Osteoblast (primary cell): ENCODE measurements around the gene SPTY2D1. TPM values are rescaled to one million over a fixed set of nuclear protein-coding genes. Genes with fewer than 3 reads are reported as not detected.

Experiments
- DNase-seq: peaks from one replicate; pipeline ENCODE4 v3.0.0; 2011; ENCODE audit warnings: low spot score, mixed read lengths; ENCODE audit not compliant: insufficient read length; ENCODE audit errors: missing footprints
- H2AFZ ChIP-seq: 2 replicates; pipeline ENCODE4 v1.6.0; 2011; ENCODE audit warnings: mild to moderate bottlenecking, low read length
- H3K27ac ChIP-seq: 2 replicates; pipeline ENCODE4 v1.5.1; 2011; ENCODE audit warnings: mild to moderate bottlenecking, low read depth, low read length, moderate library complexity
- H3K27me3 ChIP-seq: 2 replicates; pipeline ENCODE4 v1.6.0; 2012; ENCODE audit warnings: mild to moderate bottlenecking, control low read depth, inconsistent platforms, low read length, moderate library complexity; ENCODE audit not compliant: insufficient read depth
- H3K36me3 ChIP-seq: 2 replicates; pipeline ENCODE4 v1.5.1; 2011; ENCODE audit warnings: mild to moderate bottlenecking, low read length, control low read depth, moderate library complexity; ENCODE audit not compliant: insufficient read depth
- H3K4me1 ChIP-seq: 2 replicates; pipeline ENCODE4 v1.5.1; 2011; ENCODE audit warnings: mild to moderate bottlenecking, low read length, control low read depth, moderate library complexity; ENCODE audit not compliant: insufficient read depth
- H3K4me2 ChIP-seq: 2 replicates; pipeline ENCODE4 v1.6.0; 2011; ENCODE audit warnings: mild to moderate bottlenecking, low read length; ENCODE audit not compliant: insufficient read depth
- H3K4me3 ChIP-seq: fragments of 200-600 bp; sonication (generic); 3 replicates; pipeline ENCODE4 v1.5.1; 2012; ENCODE audit warnings: mild to moderate bottlenecking, low read length, inconsistent platforms; ENCODE audit not compliant: insufficient read depth
- H3K79me2 ChIP-seq: 2 replicates; pipeline ENCODE4 v1.6.0; 2012; ENCODE audit warnings: mild to moderate bottlenecking, low read length, control low read depth, inconsistent platforms; ENCODE audit not compliant: insufficient read depth
- H3K9me3 ChIP-seq: 2 replicates; pipeline ENCODE4 v1.5.1; 2011; ENCODE audit warnings: low read depth, low read length, control low read depth
- H4K20me1 ChIP-seq: 2 replicates; pipeline ENCODE4 v1.6.0; 2012; ENCODE audit warnings: mild to moderate bottlenecking, low read length, control low read depth; ENCODE audit not compliant: insufficient read depth
- total RNA-seq: library from RNA; depleted of rRNA; stranded (reverse); fragments of >200 nt; gene quantifications from 2 replicates; pipeline ENCODE4 v1.2.3, GENCODE V29; 2012
- TF ChIP-seq, protein P1 (sequence below): IDR thresholded peaks from 2 replicates; pipeline ENCODE4 v1.5.1; 2011; ENCODE audit warnings: mild to moderate bottlenecking, low read depth, low read length, moderate library complexity; ENCODE audit errors: extremely low read depth

Gene SPTY2D1
- total RNA-seq, 1 donor, result 21.0 TPM

DNA sequence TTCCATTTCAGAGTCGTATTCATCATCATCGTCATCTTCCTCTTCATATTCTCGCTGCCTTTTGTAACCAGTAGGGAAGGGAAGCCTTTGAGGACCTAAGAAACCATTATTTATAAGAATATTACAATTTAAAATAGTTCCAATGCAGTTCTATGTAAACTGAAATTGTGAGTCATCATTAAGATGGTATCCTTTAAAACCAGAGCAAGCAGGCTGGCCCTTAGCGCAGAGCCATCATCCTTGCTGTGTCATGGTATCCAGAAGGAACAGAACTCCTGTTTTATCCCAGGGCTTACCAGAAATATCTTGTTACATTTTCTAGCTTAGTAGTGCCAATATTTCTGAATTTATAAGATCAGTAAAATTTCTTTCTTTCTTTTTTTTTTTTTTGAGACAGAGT lies 21.7 kb downstream of the SPTY2D1 start:
- H3K4me3 ChIP-seq, result no peak overlapping the region
- H2AFZ ChIP-seq, result no peak overlapping the region
- no peaks in the 10 kb centered on the region for H3K27me3 ChIP-seq
- no peak overlapping the region for H3K27ac ChIP-seq
- H3K9me3 ChIP-seq, result no peaks in the 10 kb centered on the region
- peaks cover 61% of the 10 kb centered on the region for H3K36me3 ChIP-seq
- H4K20me1 ChIP-seq, result peaks cover 4% of the 10 kb centered on the region
- no peak for DNase-seq
- TF ChIP-seq, protein P1, sequence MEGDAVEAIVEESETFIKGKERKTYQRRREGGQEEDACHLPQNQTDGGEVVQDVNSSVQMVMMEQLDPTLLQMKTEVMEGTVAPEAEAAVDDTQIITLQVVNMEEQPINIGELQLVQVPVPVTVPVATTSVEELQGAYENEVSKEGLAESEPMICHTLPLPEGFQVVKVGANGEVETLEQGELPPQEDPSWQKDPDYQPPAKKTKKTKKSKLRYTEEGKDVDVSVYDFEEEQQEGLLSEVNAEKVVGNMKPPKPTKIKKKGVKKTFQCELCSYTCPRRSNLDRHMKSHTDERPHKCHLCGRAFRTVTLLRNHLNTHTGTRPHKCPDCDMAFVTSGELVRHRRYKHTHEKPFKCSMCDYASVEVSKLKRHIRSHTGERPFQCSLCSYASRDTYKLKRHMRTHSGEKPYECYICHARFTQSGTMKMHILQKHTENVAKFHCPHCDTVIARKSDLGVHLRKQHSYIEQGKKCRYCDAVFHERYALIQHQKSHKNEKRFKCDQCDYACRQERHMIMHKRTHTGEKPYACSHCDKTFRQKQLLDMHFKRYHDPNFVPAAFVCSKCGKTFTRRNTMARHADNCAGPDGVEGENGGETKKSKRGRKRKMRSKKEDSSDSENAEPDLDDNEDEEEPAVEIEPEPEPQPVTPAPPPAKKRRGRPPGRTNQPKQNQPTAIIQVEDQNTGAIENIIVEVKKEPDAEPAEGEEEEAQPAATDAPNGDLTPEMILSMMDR, result no peak
- H3K79me2 ChIP-seq, result peaks cover 40% of the 10 kb centered on the region
- H3K4me1 ChIP-seq, result no peaks in the 10 kb centered on the region
- no peak overlapping the region for H3K4me2 ChIP-seq

DNA sequence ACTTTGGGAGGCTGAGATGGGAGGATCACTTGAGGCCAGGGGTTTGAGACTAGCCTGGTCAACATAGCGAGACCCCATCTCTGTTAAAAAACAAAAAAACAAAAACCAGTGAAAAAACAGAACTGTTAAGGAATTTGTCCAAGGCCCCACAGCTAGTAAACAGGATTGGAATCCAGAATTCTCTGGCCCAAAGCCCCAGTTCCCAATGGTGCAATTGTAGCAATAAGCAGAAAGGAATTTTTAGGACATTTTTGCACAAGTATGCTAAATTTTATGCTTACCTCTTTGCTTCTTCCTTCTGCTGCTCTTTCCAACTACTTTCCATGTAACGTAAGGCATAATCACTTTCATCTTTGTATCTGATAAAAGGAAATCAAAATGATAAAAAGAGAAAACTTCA lies 22.9 kb downstream of the SPTY2D1 start:
- DNase-seq, result no peak
- Histone ChIP-seq H3K27me3 (no peaks in the 10 kb centered on the region), H3K36me3 (peaks cover 65% of the 10 kb centered on the region), H4K20me1 (no peaks in the 10 kb centered on the region), H3K4me1 (no peaks in the 10 kb centered on the region), H3K4me3 (no peak overlapping the region), H3K9me3 (no peaks in the 10 kb centered on the region), H2AFZ (no peak overlapping the region), H3K27ac (no peak overlapping the region), H3K79me2 (peaks cover 28% of the 10 kb centered on the region), H3K4me2 (no peak overlapping the region)
- TF ChIP-seq, protein P1, result no peak

DNA sequence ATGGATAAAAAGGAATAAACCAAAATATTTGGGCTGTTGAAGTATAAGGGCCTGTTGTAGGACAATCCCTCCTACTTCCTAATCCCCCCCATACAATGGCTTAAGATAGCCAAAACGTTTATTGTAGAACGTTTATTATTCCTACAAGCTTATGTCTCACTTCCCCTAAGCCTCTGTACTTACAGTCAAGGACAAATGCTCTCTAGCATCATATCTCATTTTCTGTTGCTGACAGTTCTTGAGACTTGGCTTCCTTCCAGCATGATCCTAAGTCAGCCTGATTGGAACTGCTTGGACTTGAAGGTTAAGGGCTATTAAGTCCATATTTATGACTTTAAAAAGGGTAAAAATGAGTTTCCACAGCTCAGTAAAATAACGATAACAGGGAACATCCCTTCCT lies 25.8 kb downstream of the SPTY2D1 start:
- H3K4me2 ChIP-seq, result no peak overlapping the region
- TF ChIP-seq, protein P1, result no peak
- peaks cover 50% of the 10 kb centered on the region for H3K36me3 ChIP-seq
- no peak overlapping the region for H2AFZ ChIP-seq
- no peaks in the 10 kb centered on the region for H4K20me1 ChIP-seq
- no peaks in the 10 kb centered on the region for H3K9me3 ChIP-seq
- H3K27ac ChIP-seq, result no peak overlapping the region
- H3K79me2 ChIP-seq, result peaks cover 3% of the 10 kb centered on the region
- no peaks in the 10 kb centered on the region for H3K4me1 ChIP-seq
- peak; percentile 22 for DNase-seq
- H3K27me3 ChIP-seq, result no peaks in the 10 kb centered on the region
- no peak overlapping the region for H3K4me3 ChIP-seq

DNA sequence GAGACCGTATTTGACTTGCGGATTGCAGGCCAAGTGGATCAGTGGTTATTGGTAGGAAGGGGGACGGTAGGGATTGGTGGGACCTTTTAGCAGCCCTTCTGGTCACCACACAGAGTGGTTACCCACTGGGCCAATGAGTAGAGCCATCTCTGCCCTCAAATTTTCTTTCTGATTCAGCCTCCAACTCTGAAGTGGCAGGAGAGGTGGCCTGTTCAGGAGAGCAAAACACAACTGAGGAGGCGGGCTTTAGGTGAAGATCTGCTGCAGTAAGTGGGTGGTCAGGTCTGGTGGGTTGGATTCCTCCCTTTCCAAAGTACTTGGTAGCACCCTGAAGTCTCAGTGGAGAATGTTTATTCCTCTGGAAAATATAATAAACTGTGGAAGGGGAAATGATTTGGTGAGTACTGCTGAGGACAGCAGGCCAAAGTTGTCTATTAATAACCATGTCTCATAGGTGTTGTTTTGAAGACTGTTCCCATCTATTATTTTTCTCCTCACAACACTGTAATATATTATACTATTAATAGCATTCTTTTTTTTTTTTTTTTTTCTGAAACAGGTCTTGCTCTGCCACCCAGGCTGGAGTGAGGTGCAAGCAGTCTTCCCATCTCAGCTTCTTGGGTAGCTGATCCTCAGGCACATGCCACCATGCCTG lies 33.1 kb downstream of the SPTY2D1 start:
- Histone ChIP-seq H3K27ac (no peak overlapping the region), H3K36me3 (peaks cover 8% of the 10 kb centered on the region), H3K4me3 (no peak overlapping the region), H3K4me2 (no peak overlapping the region), H4K20me1 (peaks cover 3% of the 10 kb centered on the region), H3K27me3 (no peaks in the 10 kb centered on the region), H3K4me1 (peaks cover 8% of the 10 kb centered on the region), H2AFZ (no peak overlapping the region), H3K79me2 (no peaks in the 10 kb centered on the region), H3K9me3 (no peaks in the 10 kb centered on the region)
- TF ChIP-seq, protein P1, result no peak
- DNase-seq, result no peak
